Fibroblast of lung (primary cell): ENCODE data around the gene ZNF793. TPM values are rescaled to one million over a fixed set of nuclear protein-coding genes. Genes with fewer than 3 reads are reported as not detected.

Source experiments
- DNase-seq, 2 donors: peaks; one replicate each; pipeline versions ENCODE4 v3.0.0 to v3.0.0-alpha.2; 2010; ENCODE audit warnings: low read depth in 2 of 2
- H2AFZ ChIP-seq: 2 replicates; pipeline ENCODE4 v1.5.1; 2012; ENCODE audit warnings: low read length, control low read depth, inconsistent platforms
- H3K27ac ChIP-seq: 2 replicates; pipeline ENCODE4 v1.5.1; 2011; ENCODE audit warnings: low read length, control low read depth; ENCODE audit not compliant: insufficient read depth
- H3K27me3 ChIP-seq: 2 replicates; pipeline ENCODE4 v1.5.1; 2011; ENCODE audit warnings: mild to moderate bottlenecking, low read length; ENCODE audit not compliant: control insufficient read depth, insufficient read depth
- H3K36me3 ChIP-seq: 2 replicates; pipeline ENCODE4 v1.5.1; 2011; ENCODE audit warnings: low read length; ENCODE audit not compliant: control insufficient read depth, insufficient read depth
- H3K4me1 ChIP-seq: 2 replicates; pipeline ENCODE4 v1.5.1; 2011; ENCODE audit warnings: low read length; ENCODE audit not compliant: control insufficient read depth, insufficient read depth; ENCODE audit errors: extremely low read depth
- H3K4me2 ChIP-seq: 2 replicates; pipeline ENCODE4 v1.5.1; 2011; ENCODE audit warnings: low read length, control low read depth; ENCODE audit not compliant: insufficient read depth; ENCODE audit errors: extremely low read depth
- H3K4me3 ChIP-seq, 4 experiments: fragments of 200-600 bp in 1 of 4; sonication (generic) in 1 of 4; replicated peaks in 1 of 4; 2 replicates each; pipeline ENCODE4 v1.5.1; 2011 to 2016; ENCODE audit warnings: low read length in 4 of 4, low read depth in 3 of 4, mild to moderate bottlenecking in 3 of 4, control low read depth in 2 of 4, inconsistent platforms in 1 of 4, mixed read lengths in 1 of 4; ENCODE audit not compliant: insufficient read depth in 1 of 4; ENCODE audit errors: control extremely low read depth in 1 of 4
- H3K79me2 ChIP-seq: 2 replicates; pipeline ENCODE4 v1.5.1; 2012; ENCODE audit warnings: mild to moderate bottlenecking, low read length, inconsistent platforms; ENCODE audit not compliant: control insufficient read depth, insufficient read depth
- H3K9ac ChIP-seq: 2 replicates; pipeline ENCODE4 v1.5.1; 2011; ENCODE audit warnings: mild to moderate bottlenecking, low read length, control low read depth; ENCODE audit not compliant: insufficient read depth
- H3K9me3 ChIP-seq: 2 replicates; pipeline ENCODE4 v1.5.1; 2012; ENCODE audit warnings: low read depth, low read length; ENCODE audit not compliant: control insufficient read depth, insufficient read depth
- H4K20me1 ChIP-seq: 2 replicates; pipeline ENCODE4 v1.5.1; 2011; ENCODE audit warnings: low read length; ENCODE audit not compliant: control insufficient read depth, insufficient read depth; ENCODE audit errors: extremely low read depth
- EZH2 ChIP-seq: IDR thresholded peaks from 2 replicates; pipeline ENCODE4 v1.5.1; 2012; ENCODE audit warnings: low read length, control low read depth, mild to moderate bottlenecking; ENCODE audit errors: missing control alignments
- polyA plus RNA-seq, 2 donors: library from polyadenylated mRNA; depleted of rRNA in 1 of 2; stranded (reverse) in 1 of 2; unstranded in 1 of 2; fragments of >200 nt; gene quantifications; 2 replicates each; pipeline ENCODE4 v1.2.1, GENCODE V29; 2011 to 2012; ENCODE audit warnings: missing spikeins in 1 of 2
- total RNA-seq: library from RNA; depleted of rRNA; stranded (reverse); fragments of >200 nt; gene quantifications from 2 replicates; pipeline ENCODE4 v1.2.1, GENCODE V29; 2014
- TF ChIP-seq, protein P1 (sequence below), 2 donors: IDR thresholded peaks in 1 of 2; conservative IDR thresholded peaks in 1 of 2; 1 replicate in 1 of 2; 2 replicates in 1 of 2; pipeline ENCODE4 v1.5.1; 2011 to 2012; ENCODE audit warnings: low read length in 2 of 2, control low read depth in 1 of 2, inconsistent platforms in 1 of 2, low read depth in 1 of 2, mild to moderate bottlenecking in 1 of 2

ZNF793 gene
- total and polyA plus RNA-seq, 2 donors (not counting 1 experiment from before 2014, with no cell fraction given) = 1.7 to 5.9 TPM

DNA sequence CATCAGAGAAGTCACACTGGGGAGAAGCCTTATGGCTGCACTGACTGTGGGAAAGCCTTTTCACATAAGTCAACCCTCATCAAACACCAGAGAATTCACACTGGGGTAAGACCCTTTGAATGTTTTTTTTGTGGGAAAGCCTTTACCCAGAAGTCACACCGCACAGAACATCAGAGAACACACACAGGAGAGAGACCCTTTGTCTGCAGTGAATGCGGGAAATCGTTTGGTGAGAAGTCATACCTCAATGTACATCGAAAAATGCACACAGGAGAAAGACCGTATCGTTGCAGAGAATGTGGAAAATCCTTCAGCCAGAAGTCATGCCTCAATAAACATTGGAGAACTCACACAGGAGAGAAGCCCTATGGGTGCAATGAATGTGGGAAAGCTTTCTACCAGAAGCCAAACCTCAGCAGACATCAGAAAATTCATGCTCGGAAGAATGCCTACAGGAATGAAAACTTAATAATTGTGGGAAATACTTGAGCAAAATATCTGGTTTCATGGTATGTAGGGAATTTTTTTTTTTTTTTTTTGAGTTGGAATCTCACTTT lies 30.7 kb downstream of the ZNF793 start:
- DNase-seq = peak; percentile 21 to 36
- H3K4me3 ChIP-seq = no peak overlapping the region

GRCh38 chr19:37551129-37551993 lies 44.6 kb downstream of the ZNF793 start:
- DNase-seq = peak; percentile 71 to 81
- peak overlapping the region; percentile 85 for H3K4me2 ChIP-seq
- no peaks in the 10 kb centered on the region for H3K79me2 ChIP-seq
- H3K27ac ChIP-seq = peak overlapping the region; percentile 87
- peak overlapping the region; percentile 71 to 91 (median 76) for H3K4me3 ChIP-seq
- H3K9ac ChIP-seq = peak overlapping the region; percentile 71
- no peaks in the 10 kb centered on the region for H3K4me1 ChIP-seq
- no peaks in the 10 kb centered on the region for H3K36me3 ChIP-seq
- peak overlapping the region; percentile 98 for H2AFZ ChIP-seq
- no peaks in the 10 kb centered on the region for H4K20me1 ChIP-seq
- H3K9me3 ChIP-seq = no peaks in the 10 kb centered on the region
- no peaks in the 10 kb centered on the region for H3K27me3 ChIP-seq
- no peak for TF ChIP-seq EZH2
- TF ChIP-seq, protein P1, sequence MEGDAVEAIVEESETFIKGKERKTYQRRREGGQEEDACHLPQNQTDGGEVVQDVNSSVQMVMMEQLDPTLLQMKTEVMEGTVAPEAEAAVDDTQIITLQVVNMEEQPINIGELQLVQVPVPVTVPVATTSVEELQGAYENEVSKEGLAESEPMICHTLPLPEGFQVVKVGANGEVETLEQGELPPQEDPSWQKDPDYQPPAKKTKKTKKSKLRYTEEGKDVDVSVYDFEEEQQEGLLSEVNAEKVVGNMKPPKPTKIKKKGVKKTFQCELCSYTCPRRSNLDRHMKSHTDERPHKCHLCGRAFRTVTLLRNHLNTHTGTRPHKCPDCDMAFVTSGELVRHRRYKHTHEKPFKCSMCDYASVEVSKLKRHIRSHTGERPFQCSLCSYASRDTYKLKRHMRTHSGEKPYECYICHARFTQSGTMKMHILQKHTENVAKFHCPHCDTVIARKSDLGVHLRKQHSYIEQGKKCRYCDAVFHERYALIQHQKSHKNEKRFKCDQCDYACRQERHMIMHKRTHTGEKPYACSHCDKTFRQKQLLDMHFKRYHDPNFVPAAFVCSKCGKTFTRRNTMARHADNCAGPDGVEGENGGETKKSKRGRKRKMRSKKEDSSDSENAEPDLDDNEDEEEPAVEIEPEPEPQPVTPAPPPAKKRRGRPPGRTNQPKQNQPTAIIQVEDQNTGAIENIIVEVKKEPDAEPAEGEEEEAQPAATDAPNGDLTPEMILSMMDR (conservative IDR thresholded peaks at IDR 0.05 in 1 of 2, IDR thresholded peaks at IDR 0.05 in 1 of 2; ENCODE audit: low read depth in 1 of 2, low read length in 2 of 2) = peak; percentile 40 to 72

More for the DNA sequence above, 30.7 kb downstream of the ZNF793 start:
- no peak for TF ChIP-seq EZH2
- TF ChIP-seq, protein P1 (conservative IDR thresholded peaks at IDR 0.05 in 1 of 2, IDR thresholded peaks at IDR 0.05 in 1 of 2; ENCODE audit: low read depth in 1 of 2, low read length in 2 of 2) = no peak
- Histone ChIP-seq H4K20me1 (no peaks in the 10 kb centered on the region), H3K9me3 (no peaks in the 10 kb centered on the region), H3K36me3 (no peaks in the 10 kb centered on the region), H3K4me1 (no peaks in the 10 kb centered on the region), H2AFZ (no peak overlapping the region), H3K9ac (no peak overlapping the region), H3K4me2 (no peak overlapping the region), H3K79me2 (no peaks in the 10 kb centered on the region), H3K27me3 (no peaks in the 10 kb centered on the region), H3K27ac (no peak overlapping the region)

- H3K36me3 ChIP-seq = no peaks in the 10 kb centered on the region
- H4K20me1 ChIP-seq = no peaks in the 10 kb centered on the region
- no peak overlapping the region for H3K9ac ChIP-seq
- H3K4me1 ChIP-seq = no peaks in the 10 kb centered on the region
- H3K27ac ChIP-seq = no peak overlapping the region
- TF ChIP-seq, protein P1 (conservative IDR thresholded peaks at IDR 0.05 in 1 of 2, IDR thresholded peaks at IDR 0.05 in 1 of 2; ENCODE audit: low read depth in 1 of 2, low read length in 2 of 2) = no peak
- TF ChIP-seq EZH2 = no peak
- H2AFZ ChIP-seq = no peak overlapping the region
- H3K9me3 ChIP-seq = no peaks in the 10 kb centered on the region
- no peak overlapping the region for H3K4me3 ChIP-seq
- no peaks in the 10 kb centered on the region for H3K27me3 ChIP-seq
- no peaks in the 10 kb centered on the region for H3K79me2 ChIP-seq
- no peak for DNase-seq
- H3K4me2 ChIP-seq = no peak overlapping the region
Measured at GRCh38 chr19:37563518-37563917, 56.8 kb downstream of the ZNF793 start.
